Measurements from ENCODE around the gene NSRP1.

GRCh38 chr17:30232015-30232823 is 115.6 kb downstream of the NSRP1 start:
- TF ChIP-seq CTCF (IDR thresholded peaks at IDR 0.05; ENCODE audit: extremely low read depth in 1 of 2, insufficient read depth in 1 of 2, low read depth in 1 of 2, low read length in 2 of 2) (no peak), POLR2AphosphoS5 (IDR thresholded peaks at IDR 0.05; ENCODE audit: insufficient read depth, low read depth, low read length) (no peak)

Data from endothelial cell of umbilical vein (primary cell).